ENCODE results near the gene RABGAP1.

The RABGAP1 gene

GRCh38 chr9:123049589-123050222 lies 108.9 kb downstream of the RABGAP1 start:
- DNase-seq, result no peak

- DNase-seq, result no peak
Observed at GRCh38 chr9:123053046-123053445, 112.2 kb downstream of the RABGAP1 start.

DNA sequence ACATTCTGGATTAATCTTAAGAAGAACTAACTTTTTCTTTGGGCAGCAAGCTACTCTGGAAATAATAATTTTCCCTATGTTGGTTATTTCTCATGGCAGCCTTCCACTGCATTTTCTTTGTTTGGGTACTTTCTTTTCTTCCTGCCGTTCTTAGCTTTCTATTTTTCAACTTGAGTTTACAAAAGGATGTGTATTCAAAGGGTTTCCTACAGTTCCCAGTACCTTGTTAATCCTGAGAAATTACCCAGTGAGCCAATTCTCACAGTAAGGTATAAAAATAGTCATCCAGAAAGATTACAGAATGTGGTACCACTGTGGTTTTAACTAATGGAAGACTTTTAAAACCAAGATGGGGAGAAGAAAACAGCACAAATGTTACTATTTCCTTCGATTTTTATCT lies 112.9 kb downstream of the RABGAP1 start:
- no peak for DNase-seq

DNA sequence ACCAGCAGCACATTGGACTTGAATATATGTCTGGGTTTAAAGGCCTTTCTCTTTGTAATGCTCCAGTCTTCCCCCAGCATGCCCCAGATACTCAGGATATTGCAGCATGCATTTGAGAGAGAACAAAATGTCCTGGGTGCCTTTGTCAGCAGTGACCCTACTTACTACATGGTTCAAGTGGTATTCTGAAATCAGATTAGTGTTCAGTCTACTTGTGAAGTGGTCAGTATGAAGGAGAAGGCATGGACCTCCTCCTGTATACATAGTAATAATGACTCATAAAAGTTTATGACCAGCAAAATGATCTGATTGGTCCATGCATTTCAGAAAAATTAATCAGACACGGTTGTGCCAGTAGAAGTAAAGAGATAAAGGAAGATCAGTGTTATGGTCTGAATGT lies 118.0 kb downstream of the RABGAP1 start:
- no peak for DNase-seq

DNA sequence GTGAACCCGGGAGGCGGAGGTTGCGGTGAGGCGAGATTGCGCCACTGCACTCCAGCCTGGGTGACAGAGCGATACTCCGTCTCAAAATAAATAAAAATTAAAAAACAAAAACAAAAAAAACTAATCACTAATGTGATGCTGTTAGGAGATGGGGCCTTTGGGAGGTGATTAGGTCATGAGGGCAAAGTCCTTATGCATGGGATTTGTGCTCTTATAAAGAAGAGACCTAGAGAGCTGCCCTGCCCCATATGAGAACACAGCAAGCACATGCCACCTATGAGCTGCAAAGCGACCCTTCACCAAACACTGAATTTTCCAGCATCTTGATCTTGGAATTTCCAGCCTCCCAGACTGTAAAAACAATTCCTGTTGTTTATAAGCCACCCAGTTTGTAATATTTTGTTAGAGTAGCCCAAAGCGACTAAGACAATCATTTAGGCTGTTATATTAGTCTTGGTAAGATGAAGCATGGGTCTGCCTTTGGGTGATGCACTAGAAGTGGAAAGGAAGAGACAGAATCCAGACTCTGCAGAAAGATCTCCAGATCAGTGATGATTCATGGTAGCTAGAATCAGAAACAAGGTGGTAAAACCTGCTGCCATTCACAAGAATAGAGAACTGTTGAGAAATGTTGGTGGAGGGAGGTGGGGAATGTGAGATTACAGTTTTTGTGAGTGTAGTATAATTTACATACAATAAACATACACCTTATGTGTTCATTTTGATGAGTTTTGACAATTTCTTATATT lies 118.8 kb downstream of the RABGAP1 start:
- no peak for DNase-seq

DNA sequence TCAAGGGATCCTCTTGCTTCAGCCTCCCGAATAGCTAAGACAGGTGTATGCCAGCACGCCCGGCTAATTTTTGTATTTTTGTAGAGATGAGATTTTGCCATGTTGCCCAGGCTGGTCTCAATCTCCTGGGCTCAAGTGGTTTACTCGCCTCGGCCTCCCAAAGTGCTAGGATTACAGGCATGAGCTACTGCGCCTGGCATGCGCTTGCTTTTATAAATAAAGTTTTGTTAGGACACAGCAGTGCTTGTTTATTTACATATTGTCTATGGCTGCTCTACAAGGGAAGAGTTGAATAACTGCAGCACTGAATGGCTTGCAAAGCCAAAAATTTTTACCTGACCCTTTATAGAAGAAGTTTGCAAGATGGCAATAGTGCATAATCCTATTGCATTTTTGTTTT lies 120.4 kb downstream of the RABGAP1 start:
- DNase-seq, result no peak

GRCh38 chr9:123062351-123063176 lies 121.7 kb downstream of the RABGAP1 start:
- no peak for DNase-seq

DNA sequence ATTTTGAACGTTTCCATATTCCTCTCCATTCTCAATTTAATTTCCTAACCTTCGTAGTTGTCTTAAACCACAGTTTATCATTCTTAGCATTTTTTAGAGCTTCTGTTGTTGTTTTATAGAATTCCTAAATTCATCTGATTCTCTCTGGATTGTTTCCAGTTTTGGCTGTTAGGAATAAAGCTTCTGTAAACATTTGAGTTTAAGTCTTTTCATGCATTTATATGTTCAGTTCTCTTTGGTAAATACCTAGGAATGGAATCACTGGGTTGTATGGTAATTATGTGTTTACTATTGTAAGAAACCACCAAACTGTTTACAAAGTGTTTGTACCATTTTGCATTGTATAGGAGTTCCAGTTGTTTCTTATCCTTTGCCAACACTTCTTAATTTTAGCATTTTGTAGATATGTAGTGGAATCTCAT lies 122.4 kb downstream of the RABGAP1 start:
- no peak for DNase-seq

DNA sequence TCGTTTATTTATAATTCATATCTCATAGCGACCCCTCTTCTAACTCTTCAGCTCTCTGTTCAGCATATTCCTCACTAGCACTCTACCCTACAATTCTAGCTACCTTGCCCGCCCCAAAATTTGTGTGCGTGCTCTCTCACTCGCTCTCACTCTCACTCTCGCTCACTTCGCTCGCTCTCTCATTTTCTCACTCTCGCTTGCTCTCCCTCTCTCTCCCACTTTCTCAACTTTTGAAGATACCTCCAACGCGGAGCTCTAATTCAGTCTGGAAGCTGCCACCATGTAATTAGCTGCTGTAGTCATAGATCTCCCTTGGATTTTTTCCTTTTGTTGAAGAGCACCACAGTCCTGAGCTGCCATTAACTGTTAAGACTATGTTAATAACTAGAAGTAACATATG lies 123.1 kb downstream of the RABGAP1 start:
- no peak for DNase-seq

DNA sequence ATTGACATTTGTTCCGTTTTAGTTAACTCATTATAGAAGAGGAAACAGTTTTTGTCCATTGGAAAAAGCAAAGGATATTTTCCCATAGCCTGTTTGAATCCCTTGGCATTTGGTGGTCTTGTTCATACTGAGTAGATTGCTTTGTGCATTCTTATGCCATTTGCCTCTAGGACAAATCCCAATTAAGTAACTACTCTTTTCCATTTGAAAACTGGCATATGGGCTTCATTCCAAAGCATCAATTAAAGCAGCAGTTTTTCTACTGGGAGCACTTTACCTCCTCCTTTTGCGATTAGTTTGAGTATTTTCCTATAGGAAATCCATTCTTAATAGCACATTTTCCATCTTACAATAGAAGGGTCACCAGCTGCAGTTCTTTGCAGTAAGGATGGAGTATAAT lies 123.9 kb downstream of the RABGAP1 start:
- DNase-seq, result no peak

- DNase-seq, result no peak
Observed at GRCh38 chr9:123065196-123065595, 124.4 kb downstream of the RABGAP1 start.

DNA sequence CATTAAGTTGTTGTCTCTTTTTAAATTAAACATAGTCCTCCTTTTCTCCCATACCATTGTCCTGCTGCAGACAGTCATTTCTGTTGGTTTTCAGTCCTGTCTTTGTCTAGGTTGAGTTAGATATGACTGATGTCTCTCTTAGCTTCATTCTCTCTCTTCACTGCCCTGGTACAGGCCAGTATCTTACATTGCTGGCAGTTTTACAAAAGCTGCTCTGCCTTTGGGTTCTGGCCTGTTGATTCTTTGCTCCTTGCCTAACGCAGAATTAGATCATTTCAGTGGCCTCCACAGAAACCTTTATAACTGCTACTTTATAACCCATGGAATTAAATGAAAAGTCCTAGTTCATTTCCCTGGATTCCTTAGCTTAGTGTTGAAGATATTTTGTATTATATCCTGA lies 126.3 kb downstream of the RABGAP1 start:
- no peak for DNase-seq

GRCh38 chr9:123069010-123069481 lies 128.2 kb downstream of the RABGAP1 start:
- no peak for DNase-seq

- DNase-seq, result no peak
Observed at GRCh38 chr9:123070198-123070597, 129.4 kb downstream of the RABGAP1 start.

GRCh38 chr9:123072407-123072995 lies 131.7 kb downstream of the RABGAP1 start:
- DNase-seq, result no peak

GRCh38 chr9:123073441-123073840 lies 132.6 kb downstream of the RABGAP1 start:
- no peak for DNase-seq

GRCh38 chr9:123073991-123074422 lies 133.2 kb downstream of the RABGAP1 start:
- DNase-seq, result no peak

- DNase-seq, result no peak
Observed at GRCh38 chr9:123074628-123075027, 133.8 kb downstream of the RABGAP1 start.

DNA sequence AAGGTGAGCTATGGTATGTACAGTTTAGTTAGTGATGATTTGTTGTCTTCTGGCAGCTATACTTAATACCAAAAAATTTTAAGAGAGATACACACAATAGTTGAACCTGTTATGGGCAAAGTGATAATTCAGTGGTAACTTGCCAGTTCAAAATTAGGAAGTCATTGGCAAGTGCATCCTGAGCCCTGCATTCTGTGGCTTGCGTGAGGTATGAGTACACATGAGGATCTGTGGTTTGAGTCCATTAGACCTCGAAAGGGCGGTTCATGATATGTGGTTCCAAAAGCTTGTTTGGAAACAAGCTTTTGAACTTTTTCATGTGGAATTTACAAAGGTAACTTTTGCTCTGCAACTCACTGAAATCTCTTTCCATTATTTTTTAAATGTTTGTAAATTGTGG lies 139.6 kb downstream of the RABGAP1 start:
- no peak for DNase-seq

DNA sequence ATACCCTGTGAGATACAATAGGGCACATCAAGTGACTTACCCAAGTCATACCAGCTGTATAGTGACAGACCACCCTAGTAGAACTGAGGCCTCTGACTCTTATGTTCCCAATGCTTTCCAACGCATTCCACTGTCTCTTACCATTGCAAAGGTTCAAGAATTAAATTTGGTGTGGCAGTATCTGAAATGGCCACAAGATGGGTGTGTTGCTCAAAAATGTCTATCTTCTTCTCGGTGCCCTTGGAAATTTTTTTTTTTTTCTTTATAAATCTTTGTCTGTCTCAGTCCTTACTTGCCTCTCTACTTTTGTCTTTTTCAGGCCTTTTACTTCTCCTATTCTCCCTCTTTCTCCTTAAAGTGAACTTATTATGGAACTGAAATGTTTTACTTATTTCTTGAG lies 141.0 kb downstream of the RABGAP1 start:
- peak in 1 of 2 donors; percentile 26 for DNase-seq

DNA sequence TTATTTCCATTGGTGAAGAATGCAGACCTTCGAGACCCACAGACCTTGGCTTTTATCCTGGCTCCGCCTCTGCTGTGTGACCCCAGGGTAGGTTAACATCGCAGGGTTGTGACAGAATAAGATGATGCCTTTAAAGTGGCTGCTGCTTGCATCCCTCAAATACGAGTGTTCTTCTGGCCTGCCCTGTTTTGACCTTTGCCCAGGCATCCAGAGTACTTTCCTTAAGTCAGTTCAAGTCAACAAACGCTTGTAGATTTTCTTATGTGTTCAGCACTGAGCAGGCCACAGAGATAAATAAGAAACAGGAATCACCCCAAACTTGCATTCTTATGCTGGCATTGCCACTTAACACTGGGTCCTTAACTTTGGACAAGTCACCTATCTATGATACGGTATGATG lies 142.9 kb downstream of the RABGAP1 start:
- no peak for DNase-seq

DNA sequence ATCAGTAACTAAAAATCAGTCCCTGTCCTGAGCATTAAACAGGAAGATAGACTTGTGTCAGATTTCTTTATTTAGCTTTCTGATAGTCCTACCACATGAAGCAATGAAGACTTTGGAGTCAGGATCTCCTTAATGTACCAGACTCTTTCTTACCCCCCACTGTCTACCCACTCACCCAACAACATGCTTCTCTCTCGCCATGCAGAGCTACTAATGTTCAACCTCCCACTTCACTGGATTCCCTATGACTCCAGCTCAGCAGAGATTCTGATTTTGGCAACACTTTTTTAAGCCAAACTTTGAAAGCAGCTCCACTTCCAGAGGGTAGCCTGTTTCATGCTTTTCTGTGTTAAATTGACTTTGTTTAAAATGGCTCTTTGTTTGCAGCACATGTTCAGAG lies 143.4 kb downstream of the RABGAP1 start:
- DNase-seq, result no peak

GRCh38 chr9:123085916-123086315 lies 145.1 kb downstream of the RABGAP1 start:
- DNase-seq, result no peak
